ENCODE data around the gene RNU6-1.

Gene RNU6-1

GRCh38 chr15:67820122-67820991 is 19.5 kb downstream of the RNU6-1 start:
- no peak for DNase-seq

DNA sequence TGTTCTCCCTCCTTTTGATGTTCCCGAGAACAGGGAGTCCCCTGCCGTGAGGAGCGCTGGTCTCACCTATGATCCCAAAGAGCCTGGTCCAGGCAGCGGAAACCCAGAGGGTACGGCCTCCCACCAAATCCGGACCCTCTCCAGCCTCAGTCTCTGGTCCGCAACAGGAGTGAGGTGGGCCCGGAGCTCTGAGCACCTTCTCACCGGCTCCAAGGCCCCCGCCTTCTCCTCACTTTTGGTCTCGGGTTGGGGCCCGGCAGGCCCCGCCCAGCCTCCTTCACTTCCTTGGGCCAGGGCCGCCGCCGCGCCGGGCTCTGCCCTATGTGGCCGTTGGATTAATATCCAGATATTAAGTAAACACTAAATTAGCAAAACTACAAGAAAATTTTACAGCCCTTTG is 20.2 kb downstream of the RNU6-1 start:
- no peak for DNase-seq

- DNase-seq, result no peak
These were observed 21.4 kb downstream of the RNU6-1 start for GRCh38 chr15:67818464-67818863.

GRCh38 chr15:67816668-67817067 is 23.2 kb downstream of the RNU6-1 start:
- no peak for DNase-seq

GRCh38 chr15:67815036-67815592 is 24.7 kb downstream of the RNU6-1 start:
- no peak for DNase-seq

GRCh38 chr15:67813104-67813634 is 26.7 kb downstream of the RNU6-1 start:
- no peak for DNase-seq

DNA sequence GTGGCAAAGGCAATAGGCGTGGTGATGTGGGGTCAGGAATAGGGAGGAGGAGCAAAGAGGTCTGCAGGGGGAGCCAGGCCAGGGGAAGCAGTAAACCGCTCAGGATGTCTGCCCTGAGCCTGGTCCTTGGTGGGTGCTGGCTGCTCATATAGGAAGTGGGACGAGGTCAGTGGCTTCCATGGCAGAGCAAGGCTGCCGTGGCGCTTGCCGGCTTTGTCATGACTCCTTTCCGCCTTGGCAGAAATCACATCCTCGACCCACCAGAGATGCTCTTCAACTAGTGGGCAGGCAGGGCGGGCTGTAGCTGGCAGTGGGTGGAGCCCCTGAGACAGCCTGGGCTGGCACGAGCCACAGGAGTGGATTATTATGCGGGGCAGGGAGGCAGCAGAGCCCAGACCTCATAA is 27.6 kb downstream of the RNU6-1 start:
- no peak for DNase-seq

GRCh38 chr15:67809866-67810265 is 30.0 kb downstream of the RNU6-1 start:
- DNase-seq, result no peak

- DNase-seq, result no peak
These were observed 30.4 kb downstream of the RNU6-1 start for GRCh38 chr15:67809441-67809840.

DNA sequence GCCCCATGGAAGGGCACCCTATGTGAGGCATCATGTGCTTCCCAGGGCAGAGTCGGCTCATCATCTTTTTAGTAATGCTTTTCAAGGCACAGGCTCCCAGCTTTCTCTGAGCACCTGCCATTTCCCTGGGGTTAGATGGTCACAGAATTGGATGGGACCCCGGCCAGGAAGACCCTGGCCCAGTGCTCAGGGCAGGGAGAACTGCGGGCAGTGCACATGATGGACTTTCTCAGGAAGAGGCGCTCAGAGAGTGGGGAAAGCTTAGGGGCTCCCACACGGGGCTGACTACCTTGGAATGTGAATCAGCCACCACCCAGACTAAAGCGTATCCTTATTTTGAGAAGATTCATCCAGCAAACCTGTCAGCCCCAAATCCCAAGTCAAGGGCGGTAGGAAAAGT is 31.0 kb downstream of the RNU6-1 start:
- DNase-seq, result no peak

GRCh38 chr15:67807836-67808235 is 32.0 kb downstream of the RNU6-1 start:
- DNase-seq, result no peak

DNA sequence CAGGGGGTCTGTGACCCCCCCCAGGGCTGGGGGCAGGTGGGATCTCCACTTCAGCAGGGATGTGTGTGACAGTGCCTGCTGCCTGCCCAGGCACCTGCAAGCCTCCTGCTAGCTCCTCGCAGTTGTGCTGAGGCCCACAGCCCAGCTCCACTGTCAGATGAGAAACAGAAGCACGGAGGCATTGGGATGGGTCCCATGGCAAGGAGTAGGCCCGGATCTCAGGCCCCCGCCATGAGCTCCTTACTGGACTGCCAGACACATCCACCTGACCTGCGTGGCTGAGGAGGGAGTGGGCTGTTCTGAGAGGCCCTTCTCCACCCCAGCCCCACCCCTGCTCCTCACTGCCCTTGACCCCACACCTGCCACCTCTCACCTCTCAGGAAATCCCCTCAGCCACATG is 32.7 kb downstream of the RNU6-1 start:
- DNase-seq, result no peak

GRCh38 chr15:67806536-67806935 is 33.3 kb downstream of the RNU6-1 start:
- DNase-seq, result no peak

- no peak for DNase-seq
These were observed 34.0 kb downstream of the RNU6-1 start for GRCh38 chr15:67805666-67806516.

DNA sequence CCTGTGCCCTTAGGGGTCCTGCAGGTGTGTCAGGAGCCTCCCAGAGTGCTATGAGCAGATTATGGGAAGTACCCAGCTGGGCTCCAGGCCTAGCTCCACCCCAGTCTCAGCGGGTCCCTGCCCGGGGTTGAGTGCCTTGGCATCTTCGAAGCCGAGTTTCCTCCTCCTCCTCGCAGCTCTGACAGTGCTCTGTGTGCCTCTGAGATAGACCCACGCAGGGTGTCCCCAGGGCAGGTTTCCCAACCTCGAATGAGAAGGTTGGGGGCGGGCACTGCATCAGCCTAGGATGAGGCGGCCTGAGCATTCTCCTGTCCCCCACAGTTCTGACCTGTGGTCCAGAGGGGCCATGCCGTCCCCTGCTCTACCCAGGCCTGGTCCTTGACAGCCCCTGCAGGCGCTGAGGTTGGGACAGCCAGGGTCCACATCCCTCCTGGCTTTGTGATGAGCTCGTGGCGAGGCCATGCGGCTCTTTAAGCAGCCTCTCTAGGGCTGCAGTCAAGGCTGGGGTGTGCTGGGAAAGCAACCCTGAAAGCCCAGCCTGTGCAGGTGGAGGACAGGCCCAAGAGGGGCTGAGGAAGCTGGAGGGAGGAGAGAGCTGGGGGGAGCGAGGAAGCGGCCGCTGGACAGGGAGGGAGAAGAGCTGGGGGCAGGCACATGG is 34.7 kb downstream of the RNU6-1 start:
- DNase-seq, result no peak

DNA sequence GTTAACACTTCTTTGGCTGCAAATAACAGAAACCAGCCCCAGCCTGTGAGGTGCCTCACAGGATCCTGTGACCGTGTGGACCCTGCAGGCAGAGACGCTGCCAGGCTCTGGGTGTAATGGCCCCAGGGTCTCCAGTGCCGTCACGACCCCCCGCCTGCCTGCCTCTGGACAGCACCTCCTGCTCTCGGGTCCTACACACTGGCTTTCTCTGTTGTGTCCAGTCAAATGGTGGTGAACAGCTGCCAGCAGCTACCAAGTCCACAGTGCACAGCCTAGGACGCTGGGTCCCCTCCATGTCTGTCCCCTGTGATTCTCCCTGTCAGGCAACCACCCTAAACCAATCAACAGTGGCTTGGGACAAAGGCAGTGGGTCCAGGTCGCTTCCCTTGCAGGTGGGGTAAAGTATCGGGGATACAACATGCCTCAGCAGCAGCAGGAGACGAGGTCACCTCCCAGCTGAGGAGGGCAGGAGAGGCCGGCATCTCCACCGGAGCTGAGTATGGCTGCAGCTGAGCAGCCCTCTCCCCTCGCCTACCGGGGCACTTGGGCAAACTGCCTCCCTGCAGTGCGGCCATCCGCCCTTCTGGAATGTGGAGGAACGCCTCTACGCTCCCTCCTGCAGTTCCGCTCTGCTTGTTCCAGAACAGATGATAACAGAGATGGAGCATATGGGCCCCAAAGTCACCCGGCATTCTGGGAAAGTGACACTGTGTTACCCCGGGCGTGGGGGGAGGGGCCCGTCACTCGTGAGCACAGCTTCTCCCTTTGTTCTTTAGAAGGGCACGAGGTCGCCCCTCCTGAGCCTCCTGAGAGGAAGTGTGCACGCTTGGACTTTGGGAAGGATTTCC is 35.6 kb downstream of the RNU6-1 start:
- no peak for DNase-seq

GRCh38 chr15:67803299-67803698 is 36.5 kb downstream of the RNU6-1 start:
- DNase-seq, result no peak

- no peak for DNase-seq
These were observed 37.6 kb downstream of the RNU6-1 start for GRCh38 chr15:67801926-67802914.

GRCh38 chr15:67801142-67801541 is 38.7 kb downstream of the RNU6-1 start:
- DNase-seq, result no peak

GRCh38 chr15:67799801-67800205 is 40.0 kb downstream of the RNU6-1 start:
- no peak for DNase-seq
